Activated CD8-positive, alpha-beta memory T cell treated with anti-CD3 and anti-CD28 coated beads for 1 hour (primary cell): ENCODE results near the gene DNPH1.

Source experiments
- DNase-seq, 2 donors: peaks; one replicate each; pipeline ENCODE4 v3.0.0-alpha.2; 2020; ENCODE audit warnings: low read depth in 1 of 2; ENCODE audit errors: extremely low read depth in 1 of 2

Gene DNPH1

GRCh38 chr6:43247114-43247999 lies 18.1 kb upstream of the DNPH1 start:
- DNase-seq, result peak in 1 of 2 donors; percentile 67

- DNase-seq, result no peak
Observed at GRCh38 chr6:43246301-43247113, 17.2 kb upstream of the DNPH1 start.

GRCh38 chr6:43243664-43244321 lies 14.5 kb upstream of the DNPH1 start:
- no peak for DNase-seq

GRCh38 chr6:43242908-43243663 lies 13.8 kb upstream of the DNPH1 start, which contains the start of gene TTBK1:
Gene TTBK1, plus strand, starts transcription at chr6:43243481. Its CDS starts 3,180 bp downstream, at chr6:43246661.
- no peak for DNase-seq

GRCh38 chr6:43241446-43241845 lies 12.2 kb upstream of the DNPH1 start:
- DNase-seq, result no peak

- DNase-seq, result no peak
Observed at GRCh38 chr6:43240950-43241349, 11.7 kb upstream of the DNPH1 start.

- no peak for DNase-seq
Observed at GRCh38 chr6:43239054-43239453, 9.8 kb upstream of the DNPH1 start.

GRCh38 chr6:43235841-43236240 lies 6.6 kb upstream of the DNPH1 start:
- DNase-seq, result no peak

GRCh38 chr6:43231735-43232450 lies 2.6 kb upstream of the DNPH1 start:
- no peak for DNase-seq

GRCh38 chr6:43231053-43231452 lies 1.8 kb upstream of the DNPH1 start:
- no peak for DNase-seq

GRCh38 chr6:43229803-43230620 lies 731 bp upstream of the DNPH1 start:
- no peak for DNase-seq

GRCh38 chr6:43226192-43226851 lies 3.0 kb downstream of the DNPH1 start:
- no peak for DNase-seq

- no peak for DNase-seq
Observed at GRCh38 chr6:43223175-43223574, 6.1 kb downstream of the DNPH1 start.

- DNase-seq, result no peak
Observed at GRCh38 chr6:43222418-43223059, 6.7 kb downstream of the DNPH1 start.

- DNase-seq, result no peak
Observed at GRCh38 chr6:43221046-43221972, 8.0 kb downstream of the DNPH1 start.

- no peak for DNase-seq
Observed at GRCh38 chr6:43220439-43220951, 8.8 kb downstream of the DNPH1 start.

GRCh38 chr6:43219814-43220213 lies 9.5 kb downstream of the DNPH1 start:
- DNase-seq, result no peak
